ENCODE data around the gene ARHGAP15. TPM values are rescaled to one million over a fixed set of nuclear protein-coding genes. Genes with fewer than 3 reads are reported as not detected.

The ARHGAP15 gene
- total RNA-seq, 1 donor from 2014 or later: 14.2 TPM

GRCh38 chr2:143633419-143633818, 504.2 kb downstream of the ARHGAP15 start:
- no peak for DNase-seq

- no peak for DNase-seq
These were observed 506.1 kb downstream of the ARHGAP15 start for GRCh38 chr2:143635302-143635701.

- DNase-seq: no peak
These were observed 506.7 kb downstream of the ARHGAP15 start for GRCh38 chr2:143635936-143636335.

- DNase-seq: no peak
These were observed 511.6 kb downstream of the ARHGAP15 start for GRCh38 chr2:143640826-143641225.

GRCh38 chr2:143645921-143646645, 516.9 kb downstream of the ARHGAP15 start:
- DNase-seq: no peak

- DNase-seq: no peak
These were observed 520.1 kb downstream of the ARHGAP15 start for GRCh38 chr2:143649226-143649740.

GRCh38 chr2:143652692-143653091, 523.5 kb downstream of the ARHGAP15 start:
- DNase-seq: no peak

- no peak for DNase-seq
These were observed 539.0 kb downstream of the ARHGAP15 start for GRCh38 chr2:143668234-143668633.

- no peak for DNase-seq
These were observed 544.8 kb downstream of the ARHGAP15 start for GRCh38 chr2:143674051-143674450.

- no peak for DNase-seq
These were observed 545.8 kb downstream of the ARHGAP15 start for GRCh38 chr2:143675021-143675420.

GRCh38 chr2:143679617-143680016, 550.4 kb downstream of the ARHGAP15 start:
- no peak for DNase-seq

GRCh38 chr2:143680885-143681405, 551.7 kb downstream of the ARHGAP15 start:
- DNase-seq: no peak

- no peak for DNase-seq
These were observed 553.3 kb downstream of the ARHGAP15 start for GRCh38 chr2:143682436-143683055.

GRCh38 chr2:143683977-143684376, 554.8 kb downstream of the ARHGAP15 start:
- no peak for DNase-seq

- no peak for DNase-seq
These were observed 555.5 kb downstream of the ARHGAP15 start for GRCh38 chr2:143684551-143685320.

- no peak for DNase-seq
These were observed 556.3 kb downstream of the ARHGAP15 start for GRCh38 chr2:143685421-143686078.

GRCh38 chr2:143686585-143687164, 557.5 kb downstream of the ARHGAP15 start:
- DNase-seq: no peak

GRCh38 chr2:143688248-143688647, 559.0 kb downstream of the ARHGAP15 start:
- no peak for DNase-seq

GRCh38 chr2:143688815-143689214, 559.6 kb downstream of the ARHGAP15 start:
- DNase-seq: no peak

- DNase-seq: no peak
These were observed 560.3 kb downstream of the ARHGAP15 start for GRCh38 chr2:143689541-143689940.

GRCh38 chr2:143690235-143690634, 561.0 kb downstream of the ARHGAP15 start:
- no peak for DNase-seq

- no peak for DNase-seq
These were observed 561.9 kb downstream of the ARHGAP15 start for GRCh38 chr2:143691121-143691520.

All from occipital lobe (tissue), 2 donors.